NCI-H345 (cell line): ENCODE data around the gene ZKSCAN3.
"Not testable (repeated sequence)": the region's sequence is repeated elsewhere in the genome, so short reads cannot be mapped to it uniquely, and the experiment has no call there.

Experiments used
- DNase-seq: peaks from one replicate; lab custom pipeline; 2025; lab: John Stamatoyannopoulos, UW

Gene ZKSCAN3

GRCh38 chr6:28349892-28350737 is at the start of gene ZKSCAN3:
TSS of gene ZKSCAN3 (plus strand) at chr6:28349947. CDS start at chr6:28359587, 9,640 bp downstream.
- peak; percentile 86 for DNase-seq

GRCh38 chr6:28303570-28303969 is 46.2 kb upstream of the ZKSCAN3 start:
- DNase-seq, result no peak

- not testable (repeated sequence) for DNase-seq
Measured at GRCh38 chr6:28306363-28306762, 43.4 kb upstream of the ZKSCAN3 start.

GRCh38 chr6:28311139-28311823 is 38.5 kb upstream of the ZKSCAN3 start:
- DNase-seq, result no peak

GRCh38 chr6:28312939-28313338 is 36.8 kb upstream of the ZKSCAN3 start:
- no peak for DNase-seq

- DNase-seq, result no peak
Measured at GRCh38 chr6:28315628-28316027, 34.1 kb upstream of the ZKSCAN3 start.

GRCh38 chr6:28317866-28318265 is 31.9 kb upstream of the ZKSCAN3 start:
- not testable (repeated sequence) for DNase-seq

- DNase-seq, result no peak
Measured at GRCh38 chr6:28322661-28323060, 27.1 kb upstream of the ZKSCAN3 start.

- no peak for DNase-seq
Measured at GRCh38 chr6:28323813-28324424, 25.8 kb upstream of the ZKSCAN3 start.

GRCh38 chr6:28326371-28326948 is 23.3 kb upstream of the ZKSCAN3 start:
- DNase-seq, result no peak

GRCh38 chr6:28330041-28330440 is 19.7 kb upstream of the ZKSCAN3 start:
- no peak for DNase-seq

- DNase-seq, result no peak
Measured at GRCh38 chr6:28333047-28333446, 16.7 kb upstream of the ZKSCAN3 start.

- DNase-seq, result no peak
Measured at GRCh38 chr6:28333599-28334018, 16.1 kb upstream of the ZKSCAN3 start.

- DNase-seq, result no peak
Measured at GRCh38 chr6:28334286-28335039, 15.3 kb upstream of the ZKSCAN3 start.

GRCh38 chr6:28335040-28335563 is 14.6 kb upstream of the ZKSCAN3 start:
- no peak for DNase-seq

- DNase-seq, result peak; percentile 89
Measured at GRCh38 chr6:28335564-28336283, 14.0 kb upstream of the ZKSCAN3 start, which contains the start of gene ZSCAN31. TSS of gene ZSCAN31 (minus strand) at chr6:28336148. CDS start at chr6:28329683, 6,465 bp downstream.

- peak; percentile 36 for DNase-seq
Measured at GRCh38 chr6:28336284-28337120, 13.2 kb upstream of the ZKSCAN3 start.

- no peak for DNase-seq
Measured at GRCh38 chr6:28337121-28337520, 12.6 kb upstream of the ZKSCAN3 start.

GRCh38 chr6:28340310-28341095 is 9.2 kb upstream of the ZKSCAN3 start:
- no peak for DNase-seq
